Prostate gland (tissue), 2 donors: ENCODE measurements around the gene PTK6. TPM values are rescaled to one million over a fixed set of nuclear protein-coding genes. Genes with fewer than 3 reads are reported as not detected.

Experiments
- DNase-seq: peaks from one replicate; pipeline ENCODE4 v3.0.0-alpha.2; 2019; ENCODE audit warnings: low spot score
- H3K27ac ChIP-seq, 2 donors: fragments of 200-600 bp; sonication (generic); 2 replicates each; pipeline ENCODE4 v1.5.1; 2017 to 2019
- H3K27me3 ChIP-seq: fragments of 200-600 bp; sonication (generic); replicated peaks from 2 replicates; pipeline ENCODE4 v1.5.1; 2019; ENCODE audit not compliant: insufficient read depth
- H3K36me3 ChIP-seq, 2 donors: fragments of 200-600 bp; sonication (generic); 1 replicate in 1 of 2; 2 replicates in 1 of 2; pipeline versions ENCODE4 v1.5.1 to v1.8.1; 2017 to 2019
- H3K4me1 ChIP-seq: fragments of 200-600 bp; sonication (generic); replicated peaks from 2 replicates; pipeline ENCODE4 v1.5.1; 2019
- H3K4me3 ChIP-seq, 2 donors: fragments of 200-600 bp; sonication (generic); 2 replicates each; pipeline ENCODE4 v1.5.1; 2017 to 2019
- H3K9me3 ChIP-seq: fragments of 200-600 bp; sonication (generic); 2 replicates; pipeline ENCODE4 v1.5.1; 2017
- POLR2A ChIP-seq: fragments of 450-650 bp; IDR thresholded peaks from one replicate; pipeline ENCODE4 v1.6.1; 2016; ENCODE audit warnings: antibody characterized with exemption, mild to moderate bottlenecking
- POLR2AphosphoS5 ChIP-seq: sonication (generic); formaldehyde crosslinking; IDR thresholded peaks from one replicate; pipeline ENCODE4 v1.6.1; 2017; ENCODE audit warnings: antibody characterized with exemption
- WGBS: methylation state at CpG from one replicate; pipeline ENCODE4 v1.1.5; 2018; 5-methylcytosine and 5-hydroxymethylcytosine counted together
- intact Hi-C: fragments of 100-400 bp; cut with DNase I; formaldehyde crosslinking; loops from one replicate; pipeline ENCODE4 v1.14.2; 2022
- total RNA-seq, 2 donors: library from RNA; depleted of rRNA; stranded (reverse); fragments of >200 nt; gene quantifications; one replicate each; pipeline ENCODE4 v1.1.0, GENCODE V29; 2016
- TF ChIP-seq, protein P1 (sequence below), 4 experiments: fragments of 200-600 bp in 2 of 4; fragments of 450-650 bp in 2 of 4; sonication (generic) in 2 of 4; IDR thresholded peaks; 1 replicate in 3 of 4; 2 replicates in 1 of 4; pipeline ENCODE4 v1.5.1; 2016 to 2019; ENCODE audit warnings: antibody characterized with exemption in 4 of 4, mild to moderate bottlenecking in 2 of 4, moderate library complexity in 2 of 4

PTK6 gene
- total RNA-seq, 2 donors from 2014 or later, result 0.77 to 1.1 TPM

DNA sequence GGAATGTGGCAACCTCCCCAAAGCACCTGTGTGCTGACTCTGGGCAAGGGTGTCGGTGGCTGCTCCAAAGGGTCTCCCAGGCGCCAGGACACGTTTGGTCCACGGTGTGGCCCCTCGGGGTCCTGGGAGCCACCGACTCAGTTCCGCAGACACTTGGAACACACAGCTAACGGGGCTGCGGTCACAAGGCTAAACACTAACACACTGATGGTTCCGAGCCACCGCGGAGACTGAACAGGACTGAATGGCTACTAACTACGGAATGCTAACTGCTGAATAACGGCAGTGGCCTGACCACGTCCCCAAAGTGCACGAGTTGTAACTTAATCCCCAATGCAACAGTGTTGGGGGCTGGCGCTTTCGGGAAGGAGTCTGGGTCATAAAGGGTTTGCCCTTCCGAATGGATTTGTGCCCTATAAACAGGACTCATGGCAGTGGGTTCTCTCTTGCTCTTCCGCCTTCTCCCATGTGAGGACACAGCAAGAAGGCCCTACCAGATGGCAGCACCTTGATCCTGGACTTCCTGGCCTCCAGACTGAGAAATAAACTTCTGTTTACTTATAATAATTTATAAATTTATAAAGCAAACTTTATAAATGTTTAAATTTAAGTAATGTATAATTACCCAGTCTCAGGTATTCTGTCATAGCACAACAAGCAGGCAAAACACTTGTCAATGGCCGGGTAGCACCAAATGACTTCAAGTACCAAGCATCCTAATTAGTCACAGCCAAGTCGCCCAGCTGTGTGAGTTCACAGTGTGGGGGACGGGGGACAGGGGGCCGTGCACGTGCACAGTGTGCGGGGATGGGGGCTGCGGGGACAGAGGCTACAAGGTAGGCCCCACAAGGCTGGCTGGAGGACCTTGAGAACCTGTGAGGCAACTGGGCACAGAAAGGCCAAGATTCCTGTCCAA is 36.0 kb downstream of the PTK6 start:
- 82% methylated on average over 27 of the region's 27 CpGs for WGBS
- no peaks in the 10 kb centered on the region for H3K4me1 ChIP-seq
- TF ChIP-seq, protein P1, sequence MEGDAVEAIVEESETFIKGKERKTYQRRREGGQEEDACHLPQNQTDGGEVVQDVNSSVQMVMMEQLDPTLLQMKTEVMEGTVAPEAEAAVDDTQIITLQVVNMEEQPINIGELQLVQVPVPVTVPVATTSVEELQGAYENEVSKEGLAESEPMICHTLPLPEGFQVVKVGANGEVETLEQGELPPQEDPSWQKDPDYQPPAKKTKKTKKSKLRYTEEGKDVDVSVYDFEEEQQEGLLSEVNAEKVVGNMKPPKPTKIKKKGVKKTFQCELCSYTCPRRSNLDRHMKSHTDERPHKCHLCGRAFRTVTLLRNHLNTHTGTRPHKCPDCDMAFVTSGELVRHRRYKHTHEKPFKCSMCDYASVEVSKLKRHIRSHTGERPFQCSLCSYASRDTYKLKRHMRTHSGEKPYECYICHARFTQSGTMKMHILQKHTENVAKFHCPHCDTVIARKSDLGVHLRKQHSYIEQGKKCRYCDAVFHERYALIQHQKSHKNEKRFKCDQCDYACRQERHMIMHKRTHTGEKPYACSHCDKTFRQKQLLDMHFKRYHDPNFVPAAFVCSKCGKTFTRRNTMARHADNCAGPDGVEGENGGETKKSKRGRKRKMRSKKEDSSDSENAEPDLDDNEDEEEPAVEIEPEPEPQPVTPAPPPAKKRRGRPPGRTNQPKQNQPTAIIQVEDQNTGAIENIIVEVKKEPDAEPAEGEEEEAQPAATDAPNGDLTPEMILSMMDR (IDR thresholded peaks at IDR 0.05), result no peak
- no peak for TF ChIP-seq POLR2AphosphoS5
- no peak for TF ChIP-seq POLR2A
- intact Hi-C loops, result no loop called here
- no peaks in the 10 kb centered on the region for H3K36me3 ChIP-seq
- H3K27me3 ChIP-seq, result no peaks in the 10 kb centered on the region
- H3K27ac ChIP-seq, result no peak overlapping the region
- no peaks in the 10 kb centered on the region for H3K9me3 ChIP-seq
- H3K4me3 ChIP-seq, result no peak overlapping the region
- no peak for DNase-seq

- DNase-seq, result no peak
- H3K27ac ChIP-seq, result no peak overlapping the region
- H3K4me3 ChIP-seq, result no peak overlapping the region
- H3K4me1 ChIP-seq, result no peaks in the 10 kb centered on the region
- H3K9me3 ChIP-seq, result no peaks in the 10 kb centered on the region
- intact Hi-C loops, result no loop called here
- H3K27me3 ChIP-seq, result no peaks in the 10 kb centered on the region
- 83% methylated on average over 19 of the region's 24 CpGs for WGBS
- no peak for TF ChIP-seq POLR2AphosphoS5
- TF ChIP-seq, protein P1 (IDR thresholded peaks at IDR 0.05), result no peak
- TF ChIP-seq POLR2A, result no peak
- no peaks in the 10 kb centered on the region for H3K36me3 ChIP-seq
Observed at GRCh38 chr20:63500151-63500901, 36.9 kb downstream of the PTK6 start.

GRCh38 chr20:63499338-63499969 is 37.7 kb downstream of the PTK6 start:
- TF ChIP-seq POLR2AphosphoS5 (no peak), POLR2A (no peak)
- TF ChIP-seq, protein P1 (IDR thresholded peaks at IDR 0.05), result no peak
- Histone ChIP-seq H3K36me3 (no peaks in the 10 kb centered on the region), H3K9me3 (no peaks in the 10 kb centered on the region), H3K27me3 (no peaks in the 10 kb centered on the region), H3K27ac (no peak overlapping the region), H3K4me1 (no peaks in the 10 kb centered on the region), H3K4me3 (peak overlapping the region; percentile 26 to 40)
- intact Hi-C loops, result no loop called here
- WGBS, result 6% methylated on average over 39 of the region's 48 CpGs
- DNase-seq, result no peak

GRCh38 chr20:63498960-63499337 is 38.2 kb downstream of the PTK6 start, which contains the start of gene EEF1A2:
Gene EEF1A2 (minus strand): TSS chr20:63499083. CDS start chr20:63497763, 1,320 bp downstream.
- no peak for DNase-seq
- peak within 1 kb of the TSS; percentile 26 to 40 for H3K4me3 ChIP-seq
- no peaks in the 10 kb centered on the region for H3K36me3 ChIP-seq
- H3K9me3 ChIP-seq, result no peaks in the 10 kb centered on the region
- H3K27me3 ChIP-seq, result no peaks in the 10 kb centered on the region
- no peaks in the 10 kb centered on the region for H3K4me1 ChIP-seq
- 0% methylated on average over 3 of the region's 58 CpGs for WGBS
- TF ChIP-seq POLR2A (no peak), POLR2AphosphoS5 (no peak)
- TF ChIP-seq, protein P1 (IDR thresholded peaks at IDR 0.05), result peak in 1 of 4 experiments; percentile 26
- H3K27ac ChIP-seq, result no peak within 1 kb of the TSS
- intact Hi-C loops, result no loop called here
